ENCODE results near the gene SLC25A22. TPM values are rescaled to one million over a fixed set of nuclear protein-coding genes. Genes with fewer than 3 reads are reported as not detected.

SLC25A22 gene
- total RNA-seq, 2 donors from 2014 or later = 31.8 to 37.7 TPM

DNA sequence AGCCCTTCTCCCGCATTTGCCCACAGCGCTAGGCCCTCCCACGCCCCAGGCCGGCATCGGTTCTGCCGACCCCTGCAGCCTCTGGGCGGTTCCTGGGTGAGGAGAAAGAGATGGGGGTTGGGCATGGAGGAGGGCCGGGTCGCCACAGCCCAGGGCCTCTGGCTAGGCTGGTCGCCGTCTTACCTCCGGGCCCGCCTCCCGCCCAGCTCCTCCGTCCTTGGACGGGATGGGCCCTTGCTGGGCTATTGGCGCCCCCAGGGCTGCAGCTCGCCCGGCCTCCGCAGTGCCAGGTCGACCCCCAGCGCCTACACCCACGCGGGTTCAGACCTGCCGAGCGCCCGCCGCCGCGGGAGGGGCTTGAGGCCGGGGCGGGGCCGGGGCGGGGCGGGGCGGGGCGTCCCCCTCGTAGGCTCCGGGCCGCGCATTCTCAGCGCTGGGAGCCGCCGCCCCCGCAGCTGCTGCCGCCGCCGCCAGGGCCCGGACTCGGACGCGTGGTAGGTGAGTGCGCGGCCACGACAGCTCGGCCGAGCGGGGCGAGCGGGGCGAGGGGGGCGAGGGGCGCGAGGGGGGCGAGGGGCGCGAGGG lies 34.5 kb upstream of the SLC25A22 start, which contains the start of gene CD151:
Gene CD151, plus strand, starts transcription at position 424 of the 585 bp plus-strand sequence. CDS start 3,118 bp downstream, outside the sequence.
- Histone ChIP-seq H3K27me3 (peaks cover 13% of the 10 kb centered on the region), H3K4me3 (peak within 1 kb of the TSS; percentile 77), H3K4me1 (peaks cover 30% of the 10 kb centered on the region), H3K27ac (peak within 1 kb of the TSS; percentile 89), H3K36me3 (peaks cover 11% of the 10 kb centered on the region), H3K9me3 (no peaks in the 10 kb centered on the region), H3K9ac (ENCODE audit: low read depth in 2 of 2, low read length in 2 of 2) (peak within 1 kb of the TSS; percentile 93)
- intact Hi-C loops (cut with DNase I) = no loop called here
- TF ChIP-seq, protein P1, sequence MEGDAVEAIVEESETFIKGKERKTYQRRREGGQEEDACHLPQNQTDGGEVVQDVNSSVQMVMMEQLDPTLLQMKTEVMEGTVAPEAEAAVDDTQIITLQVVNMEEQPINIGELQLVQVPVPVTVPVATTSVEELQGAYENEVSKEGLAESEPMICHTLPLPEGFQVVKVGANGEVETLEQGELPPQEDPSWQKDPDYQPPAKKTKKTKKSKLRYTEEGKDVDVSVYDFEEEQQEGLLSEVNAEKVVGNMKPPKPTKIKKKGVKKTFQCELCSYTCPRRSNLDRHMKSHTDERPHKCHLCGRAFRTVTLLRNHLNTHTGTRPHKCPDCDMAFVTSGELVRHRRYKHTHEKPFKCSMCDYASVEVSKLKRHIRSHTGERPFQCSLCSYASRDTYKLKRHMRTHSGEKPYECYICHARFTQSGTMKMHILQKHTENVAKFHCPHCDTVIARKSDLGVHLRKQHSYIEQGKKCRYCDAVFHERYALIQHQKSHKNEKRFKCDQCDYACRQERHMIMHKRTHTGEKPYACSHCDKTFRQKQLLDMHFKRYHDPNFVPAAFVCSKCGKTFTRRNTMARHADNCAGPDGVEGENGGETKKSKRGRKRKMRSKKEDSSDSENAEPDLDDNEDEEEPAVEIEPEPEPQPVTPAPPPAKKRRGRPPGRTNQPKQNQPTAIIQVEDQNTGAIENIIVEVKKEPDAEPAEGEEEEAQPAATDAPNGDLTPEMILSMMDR (IDR thresholded peaks at IDR 0.05) = no peak
- no peak for DNase-seq

DNA sequence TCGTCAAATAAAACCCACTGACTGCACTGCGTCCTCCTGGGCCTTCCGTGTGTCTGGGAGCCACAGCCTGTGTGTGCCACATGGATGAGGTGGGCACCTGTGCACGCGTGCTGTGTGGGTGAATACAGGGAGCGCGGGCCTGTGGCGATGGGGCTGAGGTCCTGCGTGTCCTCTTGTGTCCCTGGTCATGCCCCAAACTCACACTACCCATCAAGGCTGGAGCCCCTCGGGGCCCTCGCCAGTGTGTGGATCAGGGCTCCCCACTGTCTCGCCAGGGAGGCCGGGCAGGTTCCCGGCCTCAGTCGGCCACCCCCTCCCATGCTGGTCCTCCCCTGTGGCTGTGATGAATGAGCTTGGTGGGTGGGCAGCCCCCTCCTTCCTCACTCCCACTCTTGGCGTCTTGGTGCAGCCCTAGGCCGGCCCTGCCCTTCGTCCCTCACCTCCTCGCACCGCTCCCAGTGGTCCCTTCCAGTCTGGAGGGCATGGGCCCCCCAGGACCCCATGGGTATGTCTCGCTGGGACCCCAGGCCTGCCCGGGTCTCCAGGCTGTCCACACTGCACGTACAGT lies 34.0 kb upstream of the SLC25A22 start:
- Histone ChIP-seq H3K4me3 (peak overlapping the region; percentile 77), H3K9me3 (no peaks in the 10 kb centered on the region), H3K4me1 (peaks cover 31% of the 10 kb centered on the region), H3K27ac (peak overlapping the region; percentile 67), H3K36me3 (peaks cover 5% of the 10 kb centered on the region), H3K9ac (ENCODE audit: low read depth in 2 of 2, low read length in 2 of 2) (peak overlapping the region; percentile 79 to 88), H3K27me3 (peaks cover 18% of the 10 kb centered on the region)
- intact Hi-C loops (cut with DNase I) = no loop called here
- TF ChIP-seq, protein P1 (IDR thresholded peaks at IDR 0.05) = no peak
- no peak for DNase-seq

DNA sequence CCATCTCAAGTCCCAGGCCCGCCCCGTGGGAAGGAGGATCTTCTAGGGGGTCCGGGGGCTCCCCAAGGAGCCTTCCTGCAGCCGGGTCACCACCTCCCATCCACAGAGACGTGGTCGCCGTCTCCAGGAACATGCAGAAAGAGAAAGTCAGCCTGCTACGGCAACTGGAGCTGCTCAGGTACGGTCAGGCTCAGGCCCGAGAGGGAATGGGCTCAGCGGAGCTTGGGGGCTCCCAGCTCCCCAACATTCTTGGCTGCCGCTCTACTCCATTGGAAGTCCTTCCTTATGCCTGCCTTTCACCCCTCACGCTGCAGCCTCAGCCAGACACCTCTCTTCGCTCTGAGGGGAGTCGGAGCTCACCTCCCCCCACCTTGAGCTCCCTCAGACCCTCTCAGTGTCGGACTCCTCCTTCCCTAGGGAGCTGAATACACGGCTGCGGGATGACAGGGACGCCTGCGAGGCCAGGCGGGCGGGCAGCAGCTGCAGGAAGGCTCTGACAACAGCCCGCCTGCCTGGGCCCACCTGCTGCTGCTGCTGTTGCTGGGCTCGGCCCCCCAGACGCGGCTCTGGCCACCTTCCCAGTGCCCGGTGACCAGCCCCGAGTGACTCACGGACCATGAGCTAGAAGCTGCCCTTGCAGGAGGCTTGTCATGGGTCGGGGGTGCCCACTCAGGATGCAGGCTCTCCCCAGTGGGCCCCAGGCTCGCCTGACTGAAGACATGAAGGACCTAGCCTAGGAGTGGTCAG lies 33.2 kb upstream of the SLC25A22 start:
- intact Hi-C loops (cut with DNase I) = no loop called here
- peaks cover 18% of the 10 kb centered on the region for H3K27me3 ChIP-seq
- TF ChIP-seq, protein P1 (IDR thresholded peaks at IDR 0.05) = no peak
- no peak overlapping the region for H3K4me3 ChIP-seq
- H3K4me1 ChIP-seq = peaks cover 31% of the 10 kb centered on the region
- H3K9me3 ChIP-seq = no peaks in the 10 kb centered on the region
- H3K36me3 ChIP-seq = no peaks in the 10 kb centered on the region
- H3K27ac ChIP-seq = no peak overlapping the region
- peak overlapping the region in 1 of 2 donors; percentile 50 for H3K9ac ChIP-seq (ENCODE audit: low read depth in 2 of 2, low read length in 2 of 2)
- no peak for DNase-seq

DNA sequence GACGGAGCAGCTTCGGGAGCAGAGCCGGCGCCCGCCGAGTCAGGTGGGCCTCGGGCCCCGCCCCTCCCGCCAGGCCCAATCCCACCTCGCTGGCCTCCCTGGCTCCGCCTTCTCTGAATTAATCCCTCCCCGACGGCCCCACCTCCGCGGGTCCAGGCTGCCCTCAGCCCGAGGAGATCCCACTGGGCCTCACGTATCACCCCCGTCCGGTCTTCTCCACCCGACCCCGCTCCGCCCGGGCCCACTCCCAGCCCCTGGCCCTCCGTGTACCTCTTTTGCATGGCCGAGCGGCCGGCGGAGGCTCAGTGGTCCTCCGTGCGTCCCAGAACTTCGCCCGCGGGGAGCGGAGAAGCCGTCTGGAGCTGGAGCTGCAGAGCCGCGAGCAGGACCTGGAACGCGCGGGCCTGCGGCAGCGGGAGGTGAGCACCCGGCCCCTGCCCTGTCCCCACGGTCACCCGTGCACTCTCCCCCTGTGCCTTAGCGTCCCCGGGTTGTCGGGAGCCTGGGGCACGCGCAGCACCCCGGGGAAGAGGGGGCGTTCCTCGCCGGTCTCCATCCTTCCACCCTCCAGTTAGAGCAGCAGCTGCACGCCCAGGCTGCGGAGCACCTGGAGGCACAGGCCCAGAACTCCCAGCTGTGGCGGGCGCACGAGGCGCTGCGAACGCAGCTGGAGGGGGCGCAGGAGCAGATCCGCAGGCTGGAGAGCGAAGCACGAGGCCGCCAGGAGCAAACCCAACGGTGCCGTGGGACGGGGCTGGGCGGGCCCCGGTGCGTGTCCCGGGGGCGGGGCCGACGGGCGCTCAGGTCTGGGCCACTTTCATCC lies 32.4 kb upstream of the SLC25A22 start:
- H3K36me3 ChIP-seq = no peaks in the 10 kb centered on the region
- H3K27ac ChIP-seq = no peak overlapping the region
- DNase-seq = peak; percentile 90
- intact Hi-C loops (cut with DNase I) = no loop called here
- H3K27me3 ChIP-seq = peaks cover 18% of the 10 kb centered on the region
- peaks cover 35% of the 10 kb centered on the region for H3K4me1 ChIP-seq
- no peaks in the 10 kb centered on the region for H3K9me3 ChIP-seq
- TF ChIP-seq, protein P1 (IDR thresholded peaks at IDR 0.05) = no peak
- H3K4me3 ChIP-seq = peak overlapping the region; percentile 8
- H3K9ac ChIP-seq (ENCODE audit: low read depth in 2 of 2, low read length in 2 of 2) = peak overlapping the region; percentile 39 to 90

DNA sequence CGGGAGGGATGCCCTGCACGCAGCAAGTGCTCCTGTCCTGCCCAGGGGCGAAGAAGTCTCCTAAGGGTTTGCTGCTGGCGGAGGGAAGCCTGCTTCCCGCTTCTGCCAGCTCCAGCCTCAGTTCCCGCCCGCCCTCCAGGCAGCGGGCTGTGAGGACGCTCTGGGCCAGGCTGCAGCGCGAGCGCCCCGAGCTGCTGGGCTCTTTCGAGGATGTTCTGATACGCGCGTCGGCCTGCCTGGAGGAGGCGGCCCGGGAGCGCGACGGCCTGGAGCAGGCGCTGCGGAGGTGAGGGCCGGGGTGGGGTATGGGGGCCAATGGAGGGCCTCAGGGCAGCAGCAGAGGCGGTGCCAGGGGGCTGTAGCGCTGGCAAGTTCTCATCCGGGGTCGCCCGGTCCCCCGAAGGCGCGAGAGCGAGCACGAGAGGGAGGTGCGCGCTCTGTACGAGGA lies 31.8 kb upstream of the SLC25A22 start:
- Histone ChIP-seq H3K27me3 (peaks cover 18% of the 10 kb centered on the region), H3K9me3 (no peaks in the 10 kb centered on the region), H3K27ac (no peak overlapping the region), H3K4me1 (peaks cover 39% of the 10 kb centered on the region), H3K9ac (ENCODE audit: low read depth in 2 of 2, low read length in 2 of 2) (peak overlapping the region; percentile 39 to 90), H3K4me3 (peak overlapping the region; percentile 8), H3K36me3 (no peaks in the 10 kb centered on the region)
- intact Hi-C loops (cut with DNase I) = no loop called here
- no peak for DNase-seq
- TF ChIP-seq, protein P1 (IDR thresholded peaks at IDR 0.05) = no peak

All from colonic mucosa (tissue), 4 donors.